HUDEP-2 (cell line): ENCODE measurements around the gene HMSD.
A peak's percentile ranks its signal among the peaks of the same experiment; 100 is the strongest.

Source experiments
- DNase-seq, 76 experiments: peaks; one replicate each; lab custom pipeline; 2025; ENCODE audit not compliant: unreplicated experiment in 76 of 76; lab: John Stamatoyannopoulos, UW

Gene HMSD

DNA sequence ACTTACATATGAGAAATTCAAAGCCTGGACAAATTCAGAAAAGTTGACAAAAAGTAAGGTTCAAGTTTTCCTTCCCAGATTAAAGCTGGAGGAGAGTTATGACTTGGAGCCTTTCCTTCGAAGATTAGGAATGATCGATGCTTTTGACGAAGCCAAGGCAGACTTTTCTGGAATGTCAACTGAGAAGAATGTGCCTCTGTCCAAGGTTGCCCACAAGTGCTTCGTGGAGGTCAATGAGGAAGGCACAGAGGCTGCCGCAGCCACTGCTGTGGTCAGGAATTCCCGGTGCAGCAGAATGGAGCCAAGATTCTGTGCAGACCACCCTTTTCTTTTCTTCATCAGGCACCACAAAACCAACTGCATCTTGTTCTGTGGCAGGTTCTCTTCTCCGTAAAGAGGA lies 37.8 kb downstream of the HMSD start:
- DNase-seq, result no peak

DNA sequence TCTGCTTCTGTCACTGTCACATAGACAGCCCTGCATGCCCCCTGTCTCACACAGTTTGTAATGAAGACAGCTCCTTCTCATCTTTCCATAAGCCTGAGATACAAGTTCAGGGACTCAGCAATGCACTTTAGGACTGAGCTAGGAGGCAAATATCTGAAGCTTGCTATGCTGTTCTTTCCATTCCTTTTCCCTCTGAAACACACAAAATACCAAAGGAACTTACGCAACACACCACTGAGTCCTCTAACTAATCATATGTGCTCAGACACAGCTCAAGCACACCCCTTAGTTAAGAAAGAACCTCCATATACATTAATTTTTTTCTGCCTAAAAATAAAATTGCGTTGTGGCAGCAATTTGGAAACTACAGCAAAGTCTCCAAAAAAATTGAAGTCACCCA lies 38.6 kb downstream of the HMSD start:
- no peak for DNase-seq

DNA sequence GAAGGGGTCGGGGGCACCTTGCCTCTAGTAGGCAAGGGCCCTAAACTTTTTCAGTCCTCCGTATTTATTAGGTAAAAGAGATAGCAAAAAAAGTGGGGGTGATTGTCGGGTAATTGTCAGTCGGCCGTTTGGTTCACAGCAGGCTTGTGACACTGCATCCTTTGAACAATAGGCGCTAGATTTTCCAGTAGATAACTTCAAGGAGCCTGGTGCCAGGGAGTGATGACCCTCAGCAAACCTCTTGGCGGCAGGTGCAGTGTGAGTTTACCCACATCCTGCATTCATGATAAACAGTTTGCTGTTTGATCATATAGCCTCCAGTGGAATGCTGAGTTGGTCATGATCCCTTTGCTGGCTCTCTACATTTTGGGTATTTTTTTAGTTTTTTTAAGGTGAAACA lies 43.6 kb downstream of the HMSD start:
- DNase-seq, result no peak

DNA sequence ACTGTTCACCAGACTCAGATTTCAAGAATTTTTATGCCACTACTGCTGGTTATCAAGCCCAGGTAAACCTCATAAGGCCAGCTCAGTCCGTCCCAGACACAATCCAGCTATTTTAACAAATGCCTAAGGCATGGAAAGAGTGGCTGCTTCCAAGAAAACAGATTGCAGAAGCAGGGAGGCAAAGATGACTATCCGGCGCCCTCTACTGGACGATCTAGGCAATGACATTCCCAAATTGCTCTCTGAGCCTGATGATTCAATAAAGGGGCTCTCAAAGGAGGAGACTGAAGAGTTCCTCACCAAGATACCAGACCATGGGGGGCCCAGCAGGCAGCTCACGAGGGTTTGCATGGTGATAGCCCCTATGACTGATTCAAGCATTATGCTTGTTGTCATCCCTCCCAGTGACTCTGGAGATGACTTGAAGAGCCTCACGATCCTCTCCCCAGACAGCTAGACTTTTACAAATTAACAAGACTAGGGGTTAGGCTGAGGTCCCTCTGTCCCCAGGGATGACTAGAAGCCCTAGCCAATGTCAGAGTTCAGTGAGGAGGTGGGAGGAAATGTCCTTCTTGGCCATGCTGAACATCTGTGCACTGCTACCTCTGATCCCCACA lies 45.8 kb downstream of the HMSD start:
- peak in 27 of 76 experiments; percentile 0 to 55 (median 9) for DNase-seq

DNA sequence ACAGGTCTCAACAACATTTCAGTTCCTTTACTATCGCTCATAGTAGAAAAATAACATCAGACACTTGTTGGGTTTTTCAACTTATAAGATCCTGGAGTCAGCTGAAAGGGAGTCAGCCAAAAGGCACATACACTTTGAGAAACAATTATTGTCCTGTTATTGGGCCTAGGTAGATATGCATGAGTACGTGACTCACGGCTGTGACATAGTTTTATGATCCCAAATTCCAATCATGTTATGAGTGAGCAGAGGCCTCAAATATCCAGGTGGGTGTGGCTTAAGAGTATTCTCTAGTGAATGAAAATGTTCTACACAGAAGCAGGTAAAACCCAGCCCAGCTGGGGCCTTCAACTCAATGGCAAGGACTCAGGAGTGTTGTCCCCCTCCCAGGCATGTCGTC lies 47.9 kb downstream of the HMSD start:
- no peak for DNase-seq

DNA sequence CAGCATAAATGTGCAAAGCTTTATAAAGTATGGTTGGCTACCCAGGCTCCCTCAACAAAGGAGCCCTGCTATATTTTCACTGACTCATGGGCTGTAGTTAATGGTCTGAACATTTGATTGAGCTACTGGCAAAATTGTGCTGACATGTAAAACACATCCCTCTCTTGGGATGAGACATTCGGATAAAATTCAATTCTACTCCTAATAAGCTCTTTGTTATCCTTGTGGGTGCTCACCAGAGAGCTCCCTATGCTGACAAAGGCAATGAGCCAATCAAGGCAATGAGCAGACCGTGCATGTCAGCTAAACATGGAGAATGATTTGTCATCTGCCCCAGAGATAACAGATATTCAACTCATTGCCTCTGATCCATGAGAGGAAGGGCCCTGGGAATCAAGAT lies 48.5 kb downstream of the HMSD start:
- no peak for DNase-seq

DNA sequence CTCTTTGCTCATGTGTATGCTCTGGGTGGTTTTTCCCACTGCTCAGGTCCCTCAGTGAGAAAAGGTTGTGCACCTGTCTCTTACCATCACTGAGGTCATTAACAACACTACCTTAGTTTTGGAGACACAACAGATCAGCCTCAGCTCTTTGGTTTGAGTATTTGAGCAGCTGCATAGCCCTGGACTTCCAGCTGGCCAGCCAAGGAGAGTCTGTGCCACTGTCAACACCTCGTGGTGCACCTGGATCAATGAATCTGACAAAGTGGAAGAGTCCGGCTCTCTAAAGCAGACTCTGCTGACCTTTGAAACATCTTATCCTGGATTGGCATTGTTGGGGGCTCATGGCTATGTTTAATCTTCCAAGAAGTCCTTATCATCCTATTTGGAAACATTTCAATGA lies 50.8 kb downstream of the HMSD start:
- no peak for DNase-seq

DNA sequence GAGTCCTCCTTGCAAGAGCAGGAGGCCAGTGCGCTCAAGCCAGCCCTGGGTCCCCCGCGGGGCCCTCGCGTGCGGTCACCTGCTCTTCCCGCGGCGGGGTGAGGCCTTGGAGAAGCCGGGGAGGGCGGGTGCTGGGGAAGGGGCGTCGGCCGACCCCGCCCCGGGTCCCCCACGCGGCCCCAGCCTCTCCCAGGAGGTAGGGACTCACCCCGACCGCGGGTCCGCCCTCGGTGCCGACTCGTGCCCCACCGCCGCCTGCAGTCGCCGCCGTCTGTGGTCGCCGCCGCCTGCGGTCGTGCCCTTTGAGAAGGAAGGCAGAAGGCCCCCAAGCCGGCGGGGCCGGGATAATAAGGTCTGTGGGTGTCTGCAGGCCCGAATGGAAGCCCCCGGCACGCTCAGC lies 53.5 kb downstream of the HMSD start:
- DNase-seq, result no peak

DNA sequence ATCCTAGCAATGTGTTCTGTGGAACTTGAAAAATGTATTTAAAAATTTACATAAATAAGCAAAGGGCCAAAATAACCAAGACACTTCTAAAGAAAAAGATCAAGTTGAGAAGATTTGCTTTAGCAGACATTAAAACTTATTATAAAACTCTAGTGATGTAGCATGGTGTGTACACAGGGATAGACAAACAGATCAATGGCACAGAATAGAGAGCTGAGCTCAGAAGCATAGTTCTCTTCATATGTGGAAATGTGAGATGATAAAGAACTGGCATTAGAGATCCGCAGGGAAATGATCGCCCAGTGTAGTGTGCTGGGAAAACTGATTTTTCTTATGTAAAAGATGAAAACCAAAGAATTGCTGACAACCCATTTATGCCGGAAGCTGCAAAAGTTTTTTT lies 60.2 kb downstream of the HMSD start:
- no peak for DNase-seq
